SK-N-SH (cell line): ENCODE results near the gene ZNF516. TPM values are rescaled to one million over a fixed set of nuclear protein-coding genes. Genes with fewer than 3 reads are reported as not detected.

Experiments used
- CTCF ChIA-PET: fragments of 300-600, 350-600 bp; formaldehyde crosslinking; extraction: SDS; loops from one replicate; lab custom pipeline; 2021; lab: Yijun Ruan, JAX
- POLR2A ChIA-PET: fragments of 350-600 bp; sonication (Branson Sonifier 250); formaldehyde crosslinking; extraction: SDS; loops from one replicate; lab custom pipeline; 2020; ENCODE audit warnings: antibody characterized with exemption, inconsistent platforms; lab: Yijun Ruan, JAX
- DNase-seq: peaks from one replicate; pipeline ENCODE4 v3.0.0; 2012
- H2AFZ ChIP-seq: fragments of 200-600 bp; sonication (generic); 2 replicates; pipeline ENCODE4 v1.8.1; 2016; ENCODE audit warnings: antibody characterized with exemption, mild to moderate bottlenecking, low read depth
- H3F3A ChIP-seq: fragments of 200-600 bp; sonication (generic); replicated peaks from 2 replicates; pipeline ENCODE3; 2016; ENCODE audit warnings: antibody characterized with exemption, mild to moderate bottlenecking; ENCODE audit not compliant: insufficient read depth
- H3K27ac ChIP-seq, 2 experiments: fragments of 200-500 bp in 1 of 2; fragments of 200-600 bp in 1 of 2; sonication (Bioruptor generic) in 1 of 2; sonication (generic), shearing (Covaris generic) in 1 of 2; 2 replicates each; pipeline versions ENCODE4 v1.5.1 to v1.6.1; 2014 to 2016; ENCODE audit warnings: low read depth in 2 of 2, inconsistent platforms in 1 of 2, low read length in 1 of 2, mild to moderate bottlenecking in 1 of 2, mixed read lengths in 1 of 2
- H3K27me3 ChIP-seq: fragments of 200-600 bp; sonication (generic), shearing (Covaris generic); 2 replicates; pipeline ENCODE4 v1.6.1; 2016; ENCODE audit warnings: mixed run types; ENCODE audit not compliant: insufficient read depth
- H3K36me3 ChIP-seq, 2 experiments: fragments of 200-500 bp in 1 of 2; fragments of 200-600 bp in 1 of 2; sonication (Bioruptor generic) in 1 of 2; sonication (generic) in 1 of 2; replicated peaks in 1 of 2; 2 replicates each; pipeline versions ENCODE3 to v1.5.1; 2014 to 2016; ENCODE audit warnings: low read length in 1 of 2, mild to moderate bottlenecking in 1 of 2; ENCODE audit not compliant: insufficient read depth in 2 of 2, control insufficient read depth in 1 of 2
- H3K4me1 ChIP-seq, 2 experiments: fragments of 200-500 bp in 1 of 2; fragments of 200-600 bp in 1 of 2; sonication (Bioruptor generic) in 1 of 2; sonication (generic), shearing (Covaris generic) in 1 of 2; 2 replicates each; pipeline versions ENCODE4 v1.5.1 to v1.6.1; 2014 to 2016; ENCODE audit warnings: low read depth in 1 of 2, low read length in 1 of 2, mixed run types in 1 of 2; ENCODE audit not compliant: insufficient read depth in 2 of 2, control insufficient read depth in 1 of 2
- H3K4me2 ChIP-seq: fragments of 200-600 bp; sonication (generic), shearing (Covaris generic); 2 replicates; pipeline ENCODE4 v1.6.1; 2017; ENCODE audit warnings: mixed run types
- H3K4me3 ChIP-seq, 2 experiments: fragments of 200-500 bp in 1 of 2; fragments of 200-600 bp in 1 of 2; sonication (Bioruptor generic) in 1 of 2; sonication (generic), shearing (Covaris generic) in 1 of 2; 2 replicates each; pipeline versions ENCODE4 v1.5.1 to v1.8.1; 2014 to 2016; ENCODE audit warnings: low read depth in 2 of 2, inconsistent platforms in 1 of 2, low read length in 1 of 2, mild to moderate bottlenecking in 1 of 2, mixed read lengths in 1 of 2, moderate library complexity in 1 of 2
- H3K79me2 ChIP-seq: fragments of 200-600 bp; sonication (generic); 2 replicates; pipeline ENCODE4 v1.8.1; 2017; ENCODE audit warnings: mild to moderate bottlenecking; ENCODE audit not compliant: insufficient read depth
- H3K9ac ChIP-seq: fragments of 200-600 bp; sonication (generic); 2 replicates; pipeline ENCODE4 v1.6.1; 2017; ENCODE audit warnings: mixed run types
- H3K9me2 ChIP-seq: fragments of 200-600 bp; sonication (generic); 2 replicates; pipeline ENCODE4 v1.6.1; 2017; ENCODE audit warnings: mixed run types
- H3K9me3 ChIP-seq: fragments of 200-600 bp; sonication (generic); 2 replicates; pipeline ENCODE4 v1.6.1; 2017; ENCODE audit warnings: mixed run types, mild to moderate bottlenecking, moderate library complexity
- H4K20me1 ChIP-seq: fragments of 200-600 bp; sonication (generic); 2 replicates; pipeline ENCODE4 v1.6.1; 2017; ENCODE audit warnings: mild to moderate bottlenecking, mixed run types; ENCODE audit not compliant: insufficient read depth
- CHD2 ChIP-seq: fragments of 150-350 bp; IDR thresholded peaks from 2 replicates; pipeline ENCODE4 v1.6.1; 2018; ENCODE audit warnings: low read length; ENCODE audit not compliant: partially characterized antibody
- CTCF ChIP-seq: fragments of 200-600 bp; sonication (generic); IDR thresholded peaks from 2 replicates; pipeline ENCODE4 v1.6.1; 2017; ENCODE audit warnings: antibody characterized with exemption, mild to moderate bottlenecking, moderate library complexity
- EP300 ChIP-seq, 2 experiments: IDR thresholded peaks; 2 replicates each; pipeline versions ENCODE4 v1.4.0 to v1.6.1; 2012; ENCODE audit warnings: borderline replicate concordance in 1 of 2, low read depth in 1 of 2, low read length in 1 of 2
- EZH2phosphoT487 ChIP-seq: fragments of 200-600 bp; sonication (generic); IDR thresholded peaks from 2 replicates; pipeline ENCODE4 v1.6.1; 2017; ENCODE audit warnings: low read depth, mixed run types, mild to moderate bottlenecking, antibody characterized with exemption, moderate library complexity, borderline replicate concordance
- GABPA ChIP-seq: IDR thresholded peaks from 2 replicates; pipeline ENCODE4 v1.4.0; 2012; ENCODE audit warnings: low read depth, mild to moderate bottlenecking
- GATA2 ChIP-seq: sonication (generic); formaldehyde crosslinking; IDR thresholded peaks from 2 replicates; pipeline ENCODE4 v1.5.0; 2020; ENCODE audit warnings: mild to moderate bottlenecking, missing genetic modification reagents
- MAX ChIP-seq: IDR thresholded peaks from 2 replicates; pipeline ENCODE4 v1.4.0; 2012; ENCODE audit warnings: low read depth
- MEF2A ChIP-seq: IDR thresholded peaks from 2 replicates; pipeline ENCODE4 v1.4.0; 2012; ENCODE audit warnings: low read depth, borderline replicate concordance
- MXI1 ChIP-seq: IDR thresholded peaks from 2 replicates; pipeline ENCODE4 v1.6.1; 2012; ENCODE audit warnings: mild to moderate bottlenecking, low read depth, low read length, improper control_type of control experiment
- NRF1 ChIP-seq: IDR thresholded peaks from 2 replicates; pipeline ENCODE4 v1.6.1; 2012; ENCODE audit warnings: low read depth, mild to moderate bottlenecking, low read length
- POLR2AphosphoS5 ChIP-seq: IDR thresholded peaks from 2 replicates; pipeline ENCODE4 v1.6.1; 2012; ENCODE audit warnings: low read depth, low read length
- REST ChIP-seq: IDR thresholded peaks from 2 replicates; pipeline ENCODE4 v1.6.1; 2012; ENCODE audit warnings: mild to moderate bottlenecking, low read depth, low read length, moderate library complexity
- RFX5 ChIP-seq: IDR thresholded peaks from 2 replicates; pipeline ENCODE4 v1.6.1; 2012; ENCODE audit warnings: mild to moderate bottlenecking, improper control_type of control experiment, low read length
- RXRA ChIP-seq: IDR thresholded peaks from 2 replicates; pipeline ENCODE4 v1.4.0; 2012; ENCODE audit warnings: low read depth, mild to moderate bottlenecking, borderline replicate concordance
- SIN3A ChIP-seq: IDR thresholded peaks from 2 replicates; pipeline ENCODE4 v1.6.1; 2012; ENCODE audit warnings: low read depth, mild to moderate bottlenecking, low read length, moderate library complexity, borderline replicate concordance
- SMC3 ChIP-seq: IDR thresholded peaks from 2 replicates; pipeline ENCODE4 v1.6.1; 2012; ENCODE audit warnings: low read depth, low read length, improper control_type of control experiment
- TAF1 ChIP-seq: IDR thresholded peaks from 2 replicates; pipeline ENCODE4 v1.6.1; 2012; ENCODE audit warnings: low read depth, mild to moderate bottlenecking, low read length, moderate library complexity, borderline replicate concordance
- YY1 ChIP-seq: IDR thresholded peaks from 2 replicates; pipeline ENCODE4 v1.4.0; 2012; ENCODE audit warnings: low read depth, mild to moderate bottlenecking
- WGBS: methylation state at CpG from one replicate; pipeline ENCODE4 v1.1.6; 2017; ENCODE audit warnings: low lambda C conversion rate; 5-methylcytosine and 5-hydroxymethylcytosine counted together
- polyA plus RNA-seq, 3 experiments: library from polyadenylated mRNA; depleted of rRNA; stranded (reverse); fragments of >200 nt; gene quantifications; 2 replicates each; pipeline ENCODE4 v1.2.3, GENCODE V29; 2012

The ZNF516 gene
- polyA plus RNA-seq, 1 of the 3 experiments (the other 2 are of a cell fraction): 4.4 TPM

DNA sequence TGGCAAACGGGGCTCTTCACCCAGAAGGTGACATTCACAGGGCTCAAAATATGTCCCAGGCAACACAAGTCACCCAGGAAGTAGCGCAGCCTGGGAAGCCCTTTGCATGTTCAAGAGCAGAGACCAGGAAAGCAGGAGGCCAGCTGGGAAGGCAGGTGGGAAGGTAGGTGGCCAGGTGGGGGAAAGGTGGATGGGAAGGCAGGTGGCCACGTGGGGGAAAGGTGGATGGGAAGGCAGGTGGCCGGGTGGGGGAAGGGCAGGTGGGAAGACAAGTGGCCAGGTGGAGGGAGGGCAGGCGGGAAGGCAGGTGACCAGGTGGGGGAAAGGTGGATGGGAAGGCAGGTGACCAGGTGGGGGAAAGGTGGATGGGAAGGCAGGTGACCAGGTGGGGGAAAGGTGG, 102.7 kb downstream of the ZNF516 start (continued):
- TF ChIP-seq EP300 (IDR thresholded peaks at IDR 0.05; ENCODE audit: borderline replicate concordance in 1 of 2, low read depth in 1 of 2, low read length in 1 of 2): no peak
- TF ChIP-seq REST: no peak
- no peak for TF ChIP-seq YY1

DNA sequence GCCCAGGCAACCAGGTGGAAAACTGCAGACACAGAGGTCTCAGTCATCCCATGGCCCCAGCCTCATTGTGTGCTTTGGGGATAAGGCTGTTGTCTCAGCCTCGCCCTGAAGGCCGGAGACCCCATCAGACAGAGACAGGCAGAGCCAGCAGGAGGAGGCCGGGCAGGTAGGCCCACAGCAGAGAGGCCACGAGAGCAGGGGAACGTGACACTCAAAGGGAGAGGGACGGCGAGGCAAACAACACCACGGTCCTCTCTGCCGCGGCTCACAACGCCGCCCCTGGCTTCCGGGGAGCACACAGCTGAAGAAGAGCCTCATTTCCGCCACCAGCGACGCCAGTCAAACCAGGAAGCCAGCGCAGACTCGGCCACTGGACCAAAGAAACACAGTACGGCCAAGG, 103.3 kb downstream of the ZNF516 start:
- Histone ChIP-seq H3K9me3 (no peaks in the 10 kb centered on the region), H3F3A (no peaks in the 10 kb centered on the region), H2AFZ (no peak overlapping the region), H3K4me2 (no peak overlapping the region), H3K4me3 (no peak overlapping the region), H3K79me2 (peaks cover 3% of the 10 kb centered on the region; the same call in 1 of the 2 replicates), H3K27me3 (no peaks in the 10 kb centered on the region), H3K9ac (no peak overlapping the region), H3K9me2 (no peaks in the 10 kb centered on the region), H3K4me1 (peaks cover 0 to 7% of the 10 kb centered on the region in 2 experiments; a peak in 1 of 4 replicates), H3K36me3 (no peaks in the 10 kb centered on the region), H4K20me1 (peaks cover 21% of the 10 kb centered on the region), H3K27ac (no peak overlapping the region)
- no peak for TF ChIP-seq RXRA
- TF ChIP-seq MXI1: no peak
- no peak for TF ChIP-seq EZH2phosphoT487
- DNase-seq: no peak
- POLR2A ChIA-PET: no interaction called here
- CTCF ChIA-PET: no interaction called here
- 81% methylated on average over 7 of the region's 19 CpGs for WGBS

DNA sequence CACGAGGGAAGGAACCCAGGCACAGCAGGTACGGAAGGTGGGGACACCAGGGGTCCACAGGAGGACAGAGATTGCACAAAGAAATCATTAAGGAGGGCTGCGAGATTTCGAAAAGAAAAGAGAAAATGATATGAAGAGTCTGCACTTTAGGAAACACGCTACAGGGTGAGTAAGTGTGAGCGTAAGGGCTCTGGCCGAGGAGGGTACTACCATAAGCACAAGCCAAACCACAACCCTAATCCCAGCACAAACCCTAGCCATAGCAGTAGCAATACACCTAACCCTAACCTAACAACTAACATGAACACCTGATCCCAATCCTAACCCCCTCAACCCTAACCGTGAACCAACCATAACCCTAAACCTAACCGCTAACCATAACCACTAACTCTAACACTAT, 104.0 kb downstream of the ZNF516 start:
- DNase-seq: no peak
- H4K20me1 ChIP-seq: peaks cover 21% of the 10 kb centered on the region
- no peaks in the 10 kb centered on the region for H3K9me2 ChIP-seq
- peaks cover 0 to 7% of the 10 kb centered on the region in 2 experiments; a peak in 1 of 4 replicates for H3K4me1 ChIP-seq
- H3K4me2 ChIP-seq: no peak overlapping the region
- no peaks in the 10 kb centered on the region for H3K36me3 ChIP-seq
- no peak overlapping the region for H2AFZ ChIP-seq
- H3K9me3 ChIP-seq: no peaks in the 10 kb centered on the region
- TF ChIP-seq GABPA (no peak), SIN3A (no peak), SMC3 (no peak), EP300 (IDR thresholded peaks at IDR 0.05; ENCODE audit: borderline replicate concordance in 1 of 2, low read depth in 1 of 2, low read length in 1 of 2) (no peak), TAF1 (no peak), POLR2AphosphoS5 (no peak), GATA2 (CRISPR knock-in tag) (no peak), EZH2phosphoT487 (no peak), RFX5 (no peak), CHD2 (no peak), NRF1 (no peak), MXI1 (no peak), MEF2A (no peak), RXRA (no peak), YY1 (no peak), CTCF (no peak), MAX (no peak)
- no peaks in the 10 kb centered on the region for H3F3A ChIP-seq
- no peak overlapping the region for H3K4me3 ChIP-seq
- H3K27ac ChIP-seq: no peak overlapping the region
- 82% methylated on average over 9 of the region's 9 CpGs for whole genome bisulfite sequencing
- H3K79me2 ChIP-seq: peaks cover 3% of the 10 kb centered on the region; the same call in 1 of the 2 replicates
- H3K9ac ChIP-seq: no peak overlapping the region
- ChIA-PET CTCF (interaction anchor here (1.0 to 1.2 kb wide), 2 partner anchors 8 to 318 kb away, joined by 3 to 6 read pairs; no protein-coding TSS in a partner anchor), POLR2A (no interaction called here)
- no peaks in the 10 kb centered on the region for H3K27me3 ChIP-seq
